GM23248 (cell line): ENCODE measurements around the gene NME8.

Experiments
- EZH2 ChIP-seq: fragments of 200-600 bp; sonication (generic); IDR thresholded peaks from 2 replicates; pipeline ENCODE4 v1.6.1; 2018; ENCODE audit warnings: antibody characterized with exemption, mild to moderate bottlenecking; ENCODE audit not compliant: insufficient read depth, poor library complexity, severe bottlenecking
- EZH2phosphoT487 ChIP-seq: fragments of 200-600 bp; sonication (generic); IDR thresholded peaks from 2 replicates; pipeline ENCODE4 v1.6.1; 2018; ENCODE audit warnings: antibody characterized with exemption, moderate library complexity, mild to moderate bottlenecking, low read depth; ENCODE audit not compliant: insufficient read depth

DNA sequence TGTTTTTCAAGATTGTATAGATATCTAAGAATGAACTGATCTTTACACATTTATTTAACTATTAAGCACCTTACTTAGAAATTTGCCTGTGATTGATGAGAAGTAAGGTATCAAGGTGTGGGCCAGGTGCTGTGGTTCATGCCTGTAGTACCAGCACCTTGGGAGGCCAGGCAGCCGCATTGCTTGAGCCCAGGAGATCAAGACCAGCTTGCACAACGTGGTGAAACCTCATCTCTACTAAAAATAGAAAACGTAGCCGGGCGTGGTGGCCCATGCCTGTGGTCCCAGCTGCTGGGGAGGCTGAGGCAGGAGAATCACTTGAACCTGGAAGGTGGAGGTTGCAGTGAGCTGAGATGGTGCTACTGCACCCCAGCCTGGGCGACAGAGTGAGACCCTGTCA lies 33.7 kb downstream of the NME8 start:
- no peak for TF ChIP-seq EZH2phosphoT487
- no peak for TF ChIP-seq EZH2
